Peyer's patch (tissue), 4 donors: ENCODE data around the gene SNRNP27.

Source experiments
- POLR2A ChIP-seq, 2 donors: fragments of 450-650 bp; IDR thresholded peaks; one replicate each; pipeline ENCODE4 v1.5.1; 2017; ENCODE audit warnings: antibody characterized with exemption in 2 of 2, mild to moderate bottlenecking in 2 of 2, moderate library complexity in 2 of 2
- TF ChIP-seq, protein P1 (sequence below), 6 experiments: fragments of 450-650 bp in 4 of 6; fragments of 200-600 bp in 2 of 6; sonication (generic) in 1 of 6; IDR thresholded peaks; one replicate each; pipeline ENCODE4 v1.5.1; 2017 to 2019; ENCODE audit warnings: antibody characterized with exemption in 6 of 6, mild to moderate bottlenecking in 3 of 6, moderate library complexity in 1 of 6

DNA sequence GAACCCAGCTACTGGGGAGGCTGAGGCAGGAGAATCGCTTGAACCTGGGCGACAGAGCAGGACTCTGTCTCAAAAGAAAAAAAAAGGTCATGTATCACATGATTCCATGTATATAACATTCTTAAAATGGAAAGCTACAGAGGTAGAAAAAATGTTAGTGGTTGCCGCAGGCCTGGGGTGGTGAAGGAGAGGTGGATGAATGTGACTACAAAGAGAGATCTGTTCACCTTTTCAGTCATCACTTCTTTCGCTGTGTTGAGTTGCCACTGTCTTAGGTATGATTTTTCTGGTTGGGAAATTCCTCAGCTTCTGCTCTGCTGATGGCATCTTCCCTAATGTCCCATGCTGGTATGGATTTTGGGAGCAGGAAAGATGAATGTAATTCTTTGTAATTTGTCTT is 5.3 kb upstream of the SNRNP27 start:
- TF ChIP-seq, protein P1, sequence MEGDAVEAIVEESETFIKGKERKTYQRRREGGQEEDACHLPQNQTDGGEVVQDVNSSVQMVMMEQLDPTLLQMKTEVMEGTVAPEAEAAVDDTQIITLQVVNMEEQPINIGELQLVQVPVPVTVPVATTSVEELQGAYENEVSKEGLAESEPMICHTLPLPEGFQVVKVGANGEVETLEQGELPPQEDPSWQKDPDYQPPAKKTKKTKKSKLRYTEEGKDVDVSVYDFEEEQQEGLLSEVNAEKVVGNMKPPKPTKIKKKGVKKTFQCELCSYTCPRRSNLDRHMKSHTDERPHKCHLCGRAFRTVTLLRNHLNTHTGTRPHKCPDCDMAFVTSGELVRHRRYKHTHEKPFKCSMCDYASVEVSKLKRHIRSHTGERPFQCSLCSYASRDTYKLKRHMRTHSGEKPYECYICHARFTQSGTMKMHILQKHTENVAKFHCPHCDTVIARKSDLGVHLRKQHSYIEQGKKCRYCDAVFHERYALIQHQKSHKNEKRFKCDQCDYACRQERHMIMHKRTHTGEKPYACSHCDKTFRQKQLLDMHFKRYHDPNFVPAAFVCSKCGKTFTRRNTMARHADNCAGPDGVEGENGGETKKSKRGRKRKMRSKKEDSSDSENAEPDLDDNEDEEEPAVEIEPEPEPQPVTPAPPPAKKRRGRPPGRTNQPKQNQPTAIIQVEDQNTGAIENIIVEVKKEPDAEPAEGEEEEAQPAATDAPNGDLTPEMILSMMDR (IDR thresholded peaks at IDR 0.05), result no peak
- no peak for TF ChIP-seq POLR2A (IDR thresholded peaks at IDR 0.05)
